Measurements from ENCODE around the gene F2RL2. TPM values are rescaled to one million over a fixed set of nuclear protein-coding genes. Genes with fewer than 3 reads are reported as not detected.
A peak's percentile ranks its signal among the peaks of the same experiment; 100 is the strongest.

Gene F2RL2, protein sequence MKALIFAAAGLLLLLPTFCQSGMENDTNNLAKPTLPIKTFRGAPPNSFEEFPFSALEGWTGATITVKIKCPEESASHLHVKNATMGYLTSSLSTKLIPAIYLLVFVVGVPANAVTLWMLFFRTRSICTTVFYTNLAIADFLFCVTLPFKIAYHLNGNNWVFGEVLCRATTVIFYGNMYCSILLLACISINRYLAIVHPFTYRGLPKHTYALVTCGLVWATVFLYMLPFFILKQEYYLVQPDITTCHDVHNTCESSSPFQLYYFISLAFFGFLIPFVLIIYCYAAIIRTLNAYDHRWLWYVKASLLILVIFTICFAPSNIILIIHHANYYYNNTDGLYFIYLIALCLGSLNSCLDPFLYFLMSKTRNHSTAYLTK
- 3.6 and 4.3 TPM in 2 replicates for total RNA-seq (ENCODE audit: low replicate concordance)

DNA sequence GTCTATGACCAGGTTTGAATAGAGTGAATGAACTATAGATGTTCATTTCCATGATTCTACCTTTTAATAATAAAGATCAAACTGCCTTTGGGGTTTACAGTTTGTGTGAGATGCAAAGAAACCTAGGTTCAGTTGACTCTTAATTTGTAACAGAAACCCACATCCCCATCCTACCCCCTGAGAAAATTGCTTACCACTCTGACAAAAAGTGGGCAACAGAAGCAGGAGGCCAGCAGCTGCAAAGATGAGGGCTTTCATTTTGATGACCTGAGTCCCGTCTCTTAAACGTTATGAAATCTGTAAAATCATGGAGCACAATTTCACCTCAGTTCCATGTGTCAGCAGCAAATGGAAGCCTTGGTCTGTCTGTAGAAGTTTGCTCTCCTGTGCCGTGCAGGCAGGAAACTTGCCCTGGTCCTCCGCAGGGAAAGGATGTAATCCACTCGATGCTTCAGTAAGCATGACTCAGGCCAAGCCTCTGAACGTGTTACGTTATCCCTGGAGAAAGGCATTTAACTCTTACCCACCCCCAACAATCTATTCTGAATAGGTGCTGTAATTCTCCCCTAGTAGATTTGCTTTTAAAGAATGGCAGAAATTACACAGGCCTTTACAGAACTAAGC lies at the start of gene F2RL2:
Gene F2RL2 (minus strand): TSS at position 431 of the 624 bp plus-strand sequence. CDS start 173 bp downstream, at position 258.
- no peaks in the 10 kb centered on the region for H4K20me1 ChIP-seq (ENCODE audit: low read depth)
- Mint-ChIP-seq H3K27me3 (ENCODE audit: insufficient read depth, low read depth) (peaks cover 5% of the 10 kb centered on the region), H3K9me3 (no peaks in the 10 kb centered on the region), H3K27ac (no peak within 1 kb of the TSS), H3K36me3 (peaks cover 7% of the 10 kb centered on the region), H3K4me3 (no peak within 1 kb of the TSS), H3K4me1 (peaks cover 16% of the 10 kb centered on the region)
- no peaks in the 10 kb centered on the region for H3K9me3 ChIP-seq (ENCODE audit: low read depth)
- peaks cover 30% of the 10 kb centered on the region for H3K4me1 ChIP-seq
- peak within 1 kb of the TSS; percentile 65 for H3K4me2 ChIP-seq
- peaks cover 6% of the 10 kb centered on the region for H3F3A ChIP-seq (ENCODE audit: low read depth)
- DNase-seq (ENCODE audit: low spot score): peak; percentile 76
- TF ChIP-seq, protein P1, sequence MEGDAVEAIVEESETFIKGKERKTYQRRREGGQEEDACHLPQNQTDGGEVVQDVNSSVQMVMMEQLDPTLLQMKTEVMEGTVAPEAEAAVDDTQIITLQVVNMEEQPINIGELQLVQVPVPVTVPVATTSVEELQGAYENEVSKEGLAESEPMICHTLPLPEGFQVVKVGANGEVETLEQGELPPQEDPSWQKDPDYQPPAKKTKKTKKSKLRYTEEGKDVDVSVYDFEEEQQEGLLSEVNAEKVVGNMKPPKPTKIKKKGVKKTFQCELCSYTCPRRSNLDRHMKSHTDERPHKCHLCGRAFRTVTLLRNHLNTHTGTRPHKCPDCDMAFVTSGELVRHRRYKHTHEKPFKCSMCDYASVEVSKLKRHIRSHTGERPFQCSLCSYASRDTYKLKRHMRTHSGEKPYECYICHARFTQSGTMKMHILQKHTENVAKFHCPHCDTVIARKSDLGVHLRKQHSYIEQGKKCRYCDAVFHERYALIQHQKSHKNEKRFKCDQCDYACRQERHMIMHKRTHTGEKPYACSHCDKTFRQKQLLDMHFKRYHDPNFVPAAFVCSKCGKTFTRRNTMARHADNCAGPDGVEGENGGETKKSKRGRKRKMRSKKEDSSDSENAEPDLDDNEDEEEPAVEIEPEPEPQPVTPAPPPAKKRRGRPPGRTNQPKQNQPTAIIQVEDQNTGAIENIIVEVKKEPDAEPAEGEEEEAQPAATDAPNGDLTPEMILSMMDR (IDR thresholded peaks at IDR 0.05): no peak
- TF ChIP-seq EZH2phosphoT487 (IDR thresholded peaks at IDR 0.05) (no peak), EZH2 (IDR thresholded peaks at IDR 0.05) (no peak)
- H3K27me3 ChIP-seq: no peaks in the 10 kb centered on the region
- H3K36me3 ChIP-seq: no peaks in the 10 kb centered on the region
- peak within 1 kb of the TSS; percentile 45 for H3K27ac ChIP-seq
- peak within 1 kb of the TSS; percentile 80 for H2AFZ ChIP-seq (replicated peaks)
- H3K4me3 ChIP-seq: peak within 1 kb of the TSS; percentile 31
- H3K9ac ChIP-seq: no peak within 1 kb of the TSS
- H3K79me2 ChIP-seq (ENCODE audit: low read depth): no peaks in the 10 kb centered on the region

DNA sequence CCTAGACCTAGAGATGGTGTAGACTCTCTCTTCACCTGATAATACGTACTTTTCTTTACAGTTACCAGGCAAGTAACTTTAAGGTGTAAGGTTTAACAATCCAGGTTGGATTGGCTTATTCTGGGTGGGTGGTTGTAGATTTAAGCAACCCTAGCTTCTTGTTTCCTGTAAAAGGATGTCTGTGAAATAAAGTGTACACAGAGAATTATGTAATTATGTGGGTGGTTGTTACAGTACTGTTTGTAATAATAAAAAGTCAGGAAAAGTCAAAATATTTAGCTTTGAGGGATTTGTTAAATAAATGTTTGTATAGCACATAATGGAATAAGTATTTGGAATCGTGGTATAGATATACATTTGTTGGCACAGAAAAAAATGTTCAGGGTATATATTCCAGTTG lies 49.0 kb upstream of the F2RL2 start:
- no peak overlapping the region for H3K27ac ChIP-seq
- Mint-ChIP-seq H3K27ac (no peak overlapping the region), H3K36me3 (peaks cover 14% of the 10 kb centered on the region), H3K27me3 (ENCODE audit: insufficient read depth, low read depth) (peaks cover 5% of the 10 kb centered on the region), H3K4me3 (no peak overlapping the region), H3K4me1 (no peaks in the 10 kb centered on the region), H3K9me3 (no peaks in the 10 kb centered on the region)
- H3K9ac ChIP-seq: no peak overlapping the region
- H3K4me1 ChIP-seq: no peaks in the 10 kb centered on the region
- DNase-seq (ENCODE audit: low spot score): no peak
- no peak overlapping the region for H2AFZ ChIP-seq (replicated peaks)
- H3K4me2 ChIP-seq: no peak overlapping the region
- no peaks in the 10 kb centered on the region for H3K27me3 ChIP-seq
- no peaks in the 10 kb centered on the region for H4K20me1 ChIP-seq (ENCODE audit: low read depth)
- H3K79me2 ChIP-seq (ENCODE audit: low read depth): no peaks in the 10 kb centered on the region
- no peaks in the 10 kb centered on the region for H3K9me3 ChIP-seq (ENCODE audit: low read depth)
- H3K36me3 ChIP-seq: no peaks in the 10 kb centered on the region
- no peak for TF ChIP-seq EZH2 (IDR thresholded peaks at IDR 0.05)
- TF ChIP-seq, protein P1 (IDR thresholded peaks at IDR 0.05): no peak
- no peaks in the 10 kb centered on the region for H3F3A ChIP-seq (ENCODE audit: low read depth)
- no peak overlapping the region for H3K4me3 ChIP-seq

DNA sequence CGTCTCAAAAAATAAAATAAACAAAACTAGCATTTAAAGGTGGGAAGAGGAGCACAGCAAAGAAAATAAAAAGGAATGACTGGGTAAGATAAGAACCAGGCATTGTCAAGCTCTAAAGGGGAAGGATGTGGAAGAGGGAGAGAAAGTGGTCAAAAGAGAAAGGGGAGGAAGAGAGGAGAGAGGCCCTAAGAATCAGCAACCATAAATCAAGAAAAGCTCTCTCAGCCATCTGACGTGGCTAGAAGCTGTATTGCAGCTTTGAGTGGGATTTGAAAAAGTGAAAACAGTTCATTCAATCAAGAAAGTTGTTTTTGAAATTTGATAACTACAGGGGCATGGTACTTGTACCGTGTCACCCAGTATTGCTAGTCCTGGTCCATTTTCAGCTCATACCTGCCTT lies 47.3 kb upstream of the F2RL2 start:
- Histone ChIP-seq H3K79me2 (ENCODE audit: low read depth) (no peaks in the 10 kb centered on the region), H3K4me1 (no peaks in the 10 kb centered on the region), H3K36me3 (no peaks in the 10 kb centered on the region), H3K4me2 (no peak overlapping the region), H2AFZ (replicated peaks) (no peak overlapping the region), H3K27ac (no peak overlapping the region), H4K20me1 (ENCODE audit: low read depth) (no peaks in the 10 kb centered on the region), H3K4me3 (no peak overlapping the region), H3K27me3 (no peaks in the 10 kb centered on the region), H3F3A (ENCODE audit: low read depth) (no peaks in the 10 kb centered on the region), H3K9ac (no peak overlapping the region), H3K9me3 (ENCODE audit: low read depth) (no peaks in the 10 kb centered on the region)
- Mint-ChIP-seq H3K36me3 (peaks cover 14% of the 10 kb centered on the region), H3K4me3 (no peak overlapping the region), H3K27me3 (ENCODE audit: insufficient read depth, low read depth) (peaks cover 5% of the 10 kb centered on the region), H3K9me3 (no peaks in the 10 kb centered on the region), H3K27ac (no peak overlapping the region), H3K4me1 (no peaks in the 10 kb centered on the region)
- no peak for DNase-seq (ENCODE audit: low spot score)
- TF ChIP-seq EZH2phosphoT487 (IDR thresholded peaks at IDR 0.05) (no peak), EZH2 (IDR thresholded peaks at IDR 0.05) (no peak)
- TF ChIP-seq, protein P1 (IDR thresholded peaks at IDR 0.05): no peak

All from neural progenitor cell (in vitro differentiated cells).